PFSK-1 (cell line): ENCODE results near the gene ACOX2.

Source experiments
- FOXP2 ChIP-seq: optimal IDR thresholded peaks from 2 replicates; pipeline ENCODE3; 2011; ENCODE audit warnings: borderline replicate concordance, control low read depth, inconsistent platforms; ENCODE audit not compliant: insufficient read depth; ENCODE audit errors: extremely low read length, extremely low read depth
- SIN3A ChIP-seq: IDR thresholded peaks from 2 replicates; pipeline ENCODE4 v1.6.1; 2012; ENCODE audit warnings: mild to moderate bottlenecking, low read length, moderate library complexity, borderline replicate concordance; ENCODE audit not compliant: insufficient read depth
- TAF1 ChIP-seq: IDR thresholded peaks from 2 replicates; pipeline ENCODE4 v1.6.1; 2012; ENCODE audit warnings: low read length, control low read depth, borderline replicate concordance; ENCODE audit not compliant: insufficient read depth
- TF ChIP-seq, protein P1 (sequence below), 2 experiments: IDR thresholded peaks; 2 replicates each; pipeline versions ENCODE4 v1.6.1 to v1.8.0; 2011 to 2012; ENCODE audit warnings: low read depth in 2 of 2, low read length in 2 of 2, control low read depth in 1 of 2, inconsistent platforms in 1 of 2, mild to moderate bottlenecking in 1 of 2, moderate library complexity in 1 of 2; ENCODE audit not compliant: insufficient read depth in 1 of 2

DNA sequence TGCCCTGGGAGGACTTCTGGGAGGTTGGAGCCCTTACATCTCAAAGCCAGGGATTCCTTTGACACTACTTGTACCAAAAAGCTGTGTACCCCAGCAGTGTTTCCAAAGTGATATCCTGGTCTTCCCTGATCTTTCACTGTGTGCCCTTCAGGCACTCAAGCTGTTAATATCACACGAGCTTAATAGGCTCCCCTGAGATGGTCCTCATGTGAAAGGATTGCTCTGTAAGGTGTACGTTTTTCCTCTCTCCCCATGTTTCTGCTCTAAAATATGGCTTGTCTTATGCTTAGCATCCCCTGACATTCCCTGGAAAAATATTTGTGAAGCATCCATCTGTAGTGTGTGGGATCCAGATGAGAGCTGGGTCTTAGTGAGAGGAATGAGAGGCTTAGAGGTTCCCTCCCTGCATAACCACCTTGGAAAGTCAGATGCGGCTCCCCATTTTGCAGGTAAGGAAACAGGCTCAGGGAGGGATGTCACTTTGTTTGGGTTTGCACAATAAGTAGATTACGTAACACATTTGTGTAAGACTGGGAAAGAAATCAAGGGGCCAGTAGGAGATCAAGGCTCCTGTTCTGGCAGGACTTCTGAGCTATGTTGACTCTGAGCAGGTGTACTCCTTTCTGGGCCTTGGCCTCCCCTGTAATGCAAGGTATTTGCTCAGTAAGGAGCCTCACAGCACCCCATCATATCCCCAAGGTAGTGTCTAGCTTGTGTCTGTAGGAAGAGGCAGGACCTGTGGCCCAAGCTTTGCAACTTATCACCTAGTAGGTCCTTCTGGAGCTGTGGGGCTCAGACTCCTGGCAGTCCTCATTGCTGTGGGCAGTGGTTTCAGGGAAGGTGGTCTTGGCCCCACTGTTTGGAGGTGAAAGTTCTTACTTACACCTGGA, 667 bp upstream of the ACOX2 start:
- TF ChIP-seq SIN3A = no peak
- TF ChIP-seq, protein P1, sequence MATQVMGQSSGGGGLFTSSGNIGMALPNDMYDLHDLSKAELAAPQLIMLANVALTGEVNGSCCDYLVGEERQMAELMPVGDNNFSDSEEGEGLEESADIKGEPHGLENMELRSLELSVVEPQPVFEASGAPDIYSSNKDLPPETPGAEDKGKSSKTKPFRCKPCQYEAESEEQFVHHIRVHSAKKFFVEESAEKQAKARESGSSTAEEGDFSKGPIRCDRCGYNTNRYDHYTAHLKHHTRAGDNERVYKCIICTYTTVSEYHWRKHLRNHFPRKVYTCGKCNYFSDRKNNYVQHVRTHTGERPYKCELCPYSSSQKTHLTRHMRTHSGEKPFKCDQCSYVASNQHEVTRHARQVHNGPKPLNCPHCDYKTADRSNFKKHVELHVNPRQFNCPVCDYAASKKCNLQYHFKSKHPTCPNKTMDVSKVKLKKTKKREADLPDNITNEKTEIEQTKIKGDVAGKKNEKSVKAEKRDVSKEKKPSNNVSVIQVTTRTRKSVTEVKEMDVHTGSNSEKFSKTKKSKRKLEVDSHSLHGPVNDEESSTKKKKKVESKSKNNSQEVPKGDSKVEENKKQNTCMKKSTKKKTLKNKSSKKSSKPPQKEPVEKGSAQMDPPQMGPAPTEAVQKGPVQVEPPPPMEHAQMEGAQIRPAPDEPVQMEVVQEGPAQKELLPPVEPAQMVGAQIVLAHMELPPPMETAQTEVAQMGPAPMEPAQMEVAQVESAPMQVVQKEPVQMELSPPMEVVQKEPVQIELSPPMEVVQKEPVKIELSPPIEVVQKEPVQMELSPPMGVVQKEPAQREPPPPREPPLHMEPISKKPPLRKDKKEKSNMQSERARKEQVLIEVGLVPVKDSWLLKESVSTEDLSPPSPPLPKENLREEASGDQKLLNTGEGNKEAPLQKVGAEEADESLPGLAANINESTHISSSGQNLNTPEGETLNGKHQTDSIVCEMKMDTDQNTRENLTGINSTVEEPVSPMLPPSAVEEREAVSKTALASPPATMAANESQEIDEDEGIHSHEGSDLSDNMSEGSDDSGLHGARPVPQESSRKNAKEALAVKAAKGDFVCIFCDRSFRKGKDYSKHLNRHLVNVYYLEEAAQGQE (IDR thresholded peaks at IDR 0.05; ENCODE audit: insufficient read depth in 1 of 2, low read depth in 2 of 2, low read length in 2 of 2) = no peak
- no peak for TF ChIP-seq TAF1
- TF ChIP-seq FOXP2 = no peak
